NCI-H1105 (cell line): ENCODE measurements around the gene MAP7D1.
A peak's percentile ranks its signal among the peaks of the same experiment; 100 is the strongest.

ENCODE experiments used
- DNase-seq: peaks from one replicate; lab custom pipeline; 2025; lab: John Stamatoyannopoulos, UW

MAP7D1 gene

GRCh38 chr1:36126797-36127500 is 29.0 kb upstream of the MAP7D1 start:
- no peak for DNase-seq

DNA sequence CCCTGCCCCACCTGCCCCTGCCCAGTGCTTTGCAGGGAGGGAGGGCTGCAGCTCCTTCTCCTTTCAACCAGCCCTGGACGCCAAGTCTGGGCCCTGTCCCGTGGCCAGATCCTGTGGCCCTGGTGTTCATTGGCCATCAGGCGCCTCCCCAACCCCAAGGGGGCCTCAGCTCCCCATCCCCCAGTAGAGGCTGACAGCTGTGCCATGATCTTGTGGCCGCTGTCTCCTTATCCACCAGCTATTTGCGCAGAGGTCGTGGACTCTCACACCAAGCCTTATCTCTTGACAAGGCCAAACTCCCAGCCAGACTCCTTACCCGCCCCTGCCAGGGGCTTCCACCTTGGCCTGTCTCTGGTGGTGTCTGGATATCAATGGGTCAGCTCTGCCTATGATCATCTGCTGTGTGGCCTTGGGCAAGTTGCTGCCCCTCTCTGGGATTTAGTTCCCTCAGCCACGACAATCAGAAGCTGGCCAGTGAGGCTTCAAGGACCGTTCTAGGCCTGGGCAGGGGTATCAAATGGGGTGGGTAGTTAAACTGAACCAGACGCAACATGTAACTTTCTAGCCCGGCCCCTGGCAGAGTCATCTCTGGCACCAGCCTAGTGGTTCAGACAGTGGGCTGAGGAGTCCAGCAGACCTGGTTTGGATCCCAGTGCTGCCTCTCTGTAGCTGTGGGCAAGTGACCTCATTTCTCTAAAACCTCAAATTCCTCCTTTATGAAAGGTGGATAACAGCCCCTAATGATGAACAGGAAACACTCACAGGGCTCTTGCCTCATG is 27.6 kb upstream of the MAP7D1 start:
- DNase-seq: no peak

DNA sequence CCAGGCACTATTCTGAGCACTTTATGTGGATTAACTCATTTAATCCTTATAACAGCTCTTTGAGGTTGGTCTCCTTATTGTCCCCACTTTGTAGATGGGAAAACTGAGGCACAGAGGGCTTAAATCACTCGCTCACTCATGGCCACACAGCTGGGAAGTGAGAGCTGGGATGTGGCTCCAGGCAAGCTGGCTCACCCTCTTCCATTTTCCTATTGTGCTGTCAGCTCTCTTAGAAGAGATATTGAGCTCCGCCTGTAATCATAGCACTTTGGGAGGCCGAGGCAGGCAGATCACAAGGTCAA is 27.1 kb upstream of the MAP7D1 start:
- no peak for DNase-seq

DNA sequence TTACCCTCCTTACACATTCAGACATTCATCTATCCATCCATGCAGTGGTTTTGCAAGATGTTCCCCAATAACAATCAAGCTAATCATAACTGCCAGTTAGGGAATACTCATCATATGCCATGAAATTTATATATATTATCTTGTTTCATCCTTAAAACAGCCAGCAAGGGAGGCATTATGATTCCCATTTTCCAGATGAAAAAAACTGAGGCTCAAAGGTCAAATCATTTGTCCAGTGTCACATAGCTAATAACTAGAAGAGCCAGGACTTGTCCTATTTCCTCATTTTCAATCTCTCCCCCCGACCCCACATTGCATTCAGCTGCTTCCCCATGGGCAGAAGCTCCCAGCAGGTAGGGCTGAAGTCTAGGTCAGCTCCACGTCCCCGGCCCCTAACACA is 23.9 kb upstream of the MAP7D1 start:
- no peak for DNase-seq

DNA sequence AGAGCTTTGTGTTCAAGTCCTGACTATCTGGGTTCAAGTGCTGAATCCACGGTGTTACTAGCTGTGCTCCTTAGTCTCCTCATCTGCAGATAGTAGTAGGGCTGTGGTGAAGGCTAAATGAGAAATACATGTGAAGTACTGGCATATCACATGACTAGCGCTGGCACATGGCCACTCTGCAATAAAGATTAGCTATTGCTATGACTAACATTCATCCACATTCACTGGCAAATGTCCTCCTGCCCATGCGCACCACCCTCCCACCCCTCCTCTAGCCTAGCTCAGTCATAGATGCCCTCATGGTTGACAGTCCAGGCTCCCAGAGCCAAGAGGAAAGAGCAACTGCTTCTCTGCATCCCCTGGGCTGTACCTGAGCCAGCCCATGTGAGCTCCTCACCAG is 22.5 kb upstream of the MAP7D1 start:
- DNase-seq: no peak

DNA sequence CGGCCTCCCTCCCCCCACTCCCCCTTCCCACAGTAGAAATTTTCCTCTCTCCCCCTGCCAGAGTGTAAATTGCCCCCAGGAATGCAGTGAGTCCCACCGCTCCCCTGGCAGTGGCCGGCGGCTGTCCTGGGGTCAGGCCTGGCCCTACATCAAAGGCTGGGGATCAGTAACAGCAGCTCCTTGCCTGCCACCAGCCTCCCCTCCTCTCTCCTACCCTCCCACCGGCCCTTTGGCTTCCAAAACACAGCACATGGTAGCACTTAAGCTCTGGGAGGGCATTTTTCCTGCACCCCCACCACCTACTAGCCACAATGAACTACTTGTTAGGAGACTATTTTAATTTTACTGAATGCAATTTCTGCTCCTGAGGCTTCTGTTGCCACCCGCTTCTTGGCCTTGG is 21.9 kb upstream of the MAP7D1 start:
- DNase-seq: no peak

- DNase-seq: peak; percentile 17
These were observed 21.2 kb upstream of the MAP7D1 start for GRCh38 chr1:36134505-36135329.

DNA sequence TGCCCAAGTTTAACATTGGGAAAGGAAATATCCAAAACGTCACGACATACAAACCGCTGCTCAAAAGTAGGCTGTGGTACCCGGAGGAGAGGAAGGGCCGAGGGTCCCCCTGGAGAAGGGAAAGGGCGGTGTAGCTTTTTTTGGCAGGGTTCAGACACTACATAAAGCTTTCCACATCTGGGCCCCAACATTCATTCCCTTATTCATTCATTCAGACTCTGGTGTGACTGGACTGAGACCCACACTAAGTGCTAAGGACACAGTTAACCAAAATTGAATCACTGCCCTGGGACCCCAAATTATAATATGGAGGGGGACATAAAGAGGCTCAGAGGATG is 20.7 kb upstream of the MAP7D1 start:
- no peak for DNase-seq

DNA sequence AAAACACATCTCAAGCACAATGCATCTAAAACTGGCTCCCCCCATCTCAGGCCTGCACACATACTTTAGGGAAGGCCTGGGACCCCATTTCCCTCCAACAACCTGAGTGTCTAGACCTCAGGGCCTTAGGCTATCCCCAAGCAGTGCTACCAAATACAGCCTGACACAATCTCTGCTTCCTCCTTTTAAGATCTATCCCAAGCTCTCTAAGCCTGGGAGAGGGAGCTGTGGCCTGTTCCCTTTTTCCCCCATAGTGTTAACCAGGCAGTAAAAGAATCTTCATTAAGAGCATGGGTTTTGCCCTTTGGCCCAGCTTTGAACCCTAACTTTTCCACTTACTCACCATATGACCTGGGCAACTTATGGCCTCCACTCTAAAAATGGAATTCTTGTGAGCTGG is 20.2 kb upstream of the MAP7D1 start:
- DNase-seq: no peak

DNA sequence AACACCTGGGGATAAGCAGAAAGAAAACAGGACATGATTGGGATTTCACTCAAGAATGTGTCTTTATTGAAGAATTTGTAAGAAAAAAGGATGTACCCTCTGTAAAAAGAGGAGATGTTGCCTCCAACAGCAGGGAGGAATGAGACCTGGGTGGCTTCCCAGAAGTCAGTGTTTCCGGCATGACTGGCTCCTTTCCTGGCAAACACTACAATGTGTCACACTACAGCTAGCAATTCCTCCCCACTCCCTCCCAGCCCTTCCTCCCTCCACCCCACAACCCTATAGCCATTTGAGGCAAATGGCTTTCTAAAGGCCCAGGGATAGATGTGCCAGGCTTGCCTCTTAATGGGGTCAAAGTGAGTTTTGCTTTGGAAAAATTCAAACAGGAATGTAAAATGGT is 19.4 kb upstream of the MAP7D1 start:
- no peak for DNase-seq

GRCh38 chr1:36137226-36137625 is 18.7 kb upstream of the MAP7D1 start:
- no peak for DNase-seq

GRCh38 chr1:36137776-36138175 is 18.2 kb upstream of the MAP7D1 start:
- peak; percentile 85 for DNase-seq

DNA sequence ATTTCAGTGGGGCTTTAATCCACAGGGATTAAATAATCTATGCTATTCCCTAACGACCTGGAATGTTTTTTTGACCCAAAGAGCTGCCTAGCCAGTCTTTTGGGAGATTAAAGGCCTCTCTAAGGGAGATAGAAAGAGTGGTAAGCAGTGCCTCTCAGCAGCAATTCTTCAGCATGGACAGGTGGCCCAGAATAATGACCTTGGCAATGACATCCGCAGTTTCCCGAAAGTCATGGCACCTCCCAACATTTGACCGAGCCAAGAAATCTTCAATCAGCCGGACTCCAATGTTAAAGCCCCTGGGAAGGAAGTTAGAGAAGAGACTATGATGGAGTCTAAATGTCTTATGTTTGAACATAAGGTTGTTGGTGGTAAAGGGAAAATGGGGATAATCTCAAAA is 16.4 kb upstream of the MAP7D1 start:
- no peak for DNase-seq

DNA sequence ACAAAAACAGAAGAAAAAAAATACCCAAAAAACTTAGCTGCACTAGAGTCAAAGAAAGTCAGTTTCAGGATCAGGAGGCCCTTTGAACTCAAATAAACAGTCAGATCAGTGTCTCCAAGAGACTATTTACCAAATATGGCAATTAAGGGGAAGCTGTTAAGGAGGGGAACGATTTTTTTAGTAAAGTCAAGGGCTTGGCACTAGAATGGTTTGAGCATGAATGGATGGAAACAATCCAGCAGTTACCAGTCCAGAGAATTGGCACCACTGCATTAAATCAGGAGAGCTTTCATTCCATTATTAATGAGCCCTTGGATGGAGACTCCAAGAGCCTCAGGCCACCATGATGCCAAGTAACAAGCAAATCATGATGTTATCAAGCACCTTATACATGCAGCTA is 13.8 kb upstream of the MAP7D1 start:
- DNase-seq: peak; percentile 50

- DNase-seq: no peak
These were observed 12.5 kb upstream of the MAP7D1 start for GRCh38 chr1:36143424-36143823.

DNA sequence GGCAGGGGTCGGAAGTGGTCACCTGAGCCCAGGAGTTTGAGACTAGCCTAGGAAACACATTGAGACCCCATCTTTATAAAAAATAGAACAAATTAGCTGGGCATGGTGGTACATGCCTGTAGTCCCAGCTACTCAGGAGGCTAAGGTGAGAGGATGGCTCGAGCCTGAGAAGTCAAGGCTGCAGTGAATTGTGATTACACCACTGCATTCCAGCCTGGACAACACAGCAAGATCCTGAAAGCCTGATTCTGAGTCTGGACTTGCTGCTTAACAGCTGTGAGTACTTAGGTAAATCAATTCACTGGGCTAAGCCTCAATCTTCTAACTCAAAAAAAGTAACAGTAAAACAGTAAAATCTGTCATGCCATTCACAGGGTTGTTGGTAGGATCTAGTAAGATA is 11.5 kb upstream of the MAP7D1 start:
- no peak for DNase-seq

DNA sequence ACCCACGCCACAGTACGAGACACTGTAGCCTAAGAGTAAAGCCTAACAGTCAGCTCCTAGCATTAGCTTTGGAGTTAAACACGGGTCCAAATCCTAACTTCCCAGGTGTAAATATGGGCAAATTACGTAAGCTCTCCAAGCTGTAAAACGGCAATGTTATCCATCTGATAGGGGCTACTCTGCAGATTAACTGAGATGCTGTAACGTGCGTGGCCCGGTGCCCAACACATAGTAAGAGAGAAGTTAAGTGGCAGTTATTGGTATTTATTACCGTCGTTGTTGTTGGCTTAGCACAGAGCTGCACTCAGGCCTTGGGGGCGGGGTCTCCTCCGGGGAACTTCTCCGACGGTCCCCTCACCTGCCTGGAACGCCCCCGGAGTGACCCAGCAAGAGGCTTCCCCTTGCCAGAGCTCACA is 7.1 kb upstream of the MAP7D1 start:
- DNase-seq: no peak

DNA sequence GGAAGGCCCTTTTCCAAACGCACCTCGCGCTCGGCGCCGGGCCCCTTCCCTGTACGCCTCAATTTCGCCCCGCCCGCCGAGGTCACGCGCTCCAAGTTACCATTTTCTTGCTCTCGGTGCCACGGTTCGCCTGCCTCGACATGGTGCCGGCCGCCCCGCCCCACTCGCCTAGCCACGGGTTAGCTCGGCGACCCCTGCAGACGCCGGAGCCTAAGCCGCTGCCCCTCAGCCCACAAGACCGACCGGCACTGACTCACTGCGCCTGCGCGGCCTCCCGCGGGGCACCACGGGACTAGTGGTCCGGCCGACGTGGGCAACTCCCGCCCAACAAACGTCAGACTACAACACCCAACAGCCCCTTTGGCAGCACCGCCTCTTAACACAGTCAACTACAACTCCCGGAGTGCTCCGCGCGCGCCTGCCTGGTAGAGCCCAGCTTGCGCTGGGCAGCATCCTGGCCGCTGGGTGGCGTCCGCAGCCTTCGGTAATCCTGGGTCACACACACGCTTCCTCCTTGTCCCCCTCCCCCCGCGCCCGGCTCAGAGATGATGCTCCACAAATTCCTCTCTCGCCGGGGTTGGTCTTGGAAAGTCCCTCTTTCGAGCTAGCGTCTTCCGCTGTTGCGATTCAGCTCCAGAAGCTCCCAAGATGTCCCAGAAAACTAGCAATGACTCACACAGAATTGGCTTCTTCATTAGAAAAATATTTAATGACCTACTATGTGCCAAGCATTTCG is 6.6 kb upstream of the MAP7D1 start, which contains the start of gene TRAPPC3:
TRAPPC3 (minus strand) TSS at position 250 of the 736 bp plus-strand sequence; CDS start at position 142, 108 bp downstream.
- peak; percentile 99 for DNase-seq

DNA sequence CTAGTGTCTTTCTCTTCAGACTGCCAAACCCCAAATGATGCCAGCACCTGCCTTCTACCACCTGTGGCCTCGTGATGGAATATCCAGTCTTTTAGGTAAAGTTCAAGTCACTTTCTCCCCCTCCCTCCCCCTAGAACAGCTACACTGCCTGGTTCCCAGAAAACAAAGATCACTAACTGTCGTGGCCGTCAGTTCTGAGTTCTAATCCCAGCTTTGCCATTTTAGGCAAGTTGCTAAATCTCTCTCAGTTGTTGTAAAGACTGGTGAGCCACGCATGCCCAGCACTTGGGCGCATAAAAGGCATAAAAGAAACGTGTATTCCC is 6.0 kb upstream of the MAP7D1 start:
- no peak for DNase-seq

GRCh38 chr1:36150296-36151133 is 5.4 kb upstream of the MAP7D1 start:
- DNase-seq: peak; percentile 70

- DNase-seq: no peak
These were observed 4.7 kb upstream of the MAP7D1 start for GRCh38 chr1:36151134-36151844.
